Type B pancreatic cell (in vitro differentiated cells): ENCODE measurements around the gene XPC. TPM values are rescaled to one million over a fixed set of nuclear protein-coding genes. Genes with fewer than 3 reads are reported as not detected.

Experiments
- DNase-seq: peaks from one replicate; pipeline ENCODE4 v3.0.0; 2021; ENCODE audit warnings: mixed read lengths; ENCODE audit not compliant: unreplicated experiment; ENCODE audit errors: extremely low spot score
- H3K27ac Mint-ChIP-seq: 2 replicates; pipeline ENCODE4 v1.8.0; 2021; ENCODE audit warnings: mild to moderate bottlenecking, mixed read lengths
- H3K27me3 Mint-ChIP-seq: 2 replicates; pipeline ENCODE4 v1.8.0; 2021; ENCODE audit warnings: mixed read lengths
- H3K36me3 Mint-ChIP-seq: 2 replicates; pipeline ENCODE4 v1.8.0; 2021; ENCODE audit warnings: mixed read lengths
- H3K4me1 Mint-ChIP-seq: one replicate; pipeline ENCODE4 v1.8.0; 2021; ENCODE audit warnings: mixed read lengths; ENCODE audit not compliant: unreplicated experiment
- H3K4me3 Mint-ChIP-seq: 2 replicates; pipeline ENCODE4 v1.8.0; 2021; ENCODE audit warnings: mild to moderate bottlenecking, mixed read lengths
- H3K9me3 Mint-ChIP-seq: 2 replicates; pipeline ENCODE4 v1.8.0; 2021; ENCODE audit warnings: mixed read lengths
- CTCF ChIP-seq: fragments of 200-600 bp; sonication (generic); conservative IDR thresholded peaks from 2 replicates; pipeline ENCODE4 v1.5.0; 2021; ENCODE audit warnings: antibody characterized with exemption, mild to moderate bottlenecking
- total RNA-seq: library from RNA; stranded (reverse); gene quantifications from 2 replicates; pipeline ENCODE4 v1.2.1, GENCODE V29; 2021; ENCODE audit warnings: low replicate concordance

XPC gene
- total RNA-seq, 1 donor from 2014 or later = 44.2 TPM

DNA sequence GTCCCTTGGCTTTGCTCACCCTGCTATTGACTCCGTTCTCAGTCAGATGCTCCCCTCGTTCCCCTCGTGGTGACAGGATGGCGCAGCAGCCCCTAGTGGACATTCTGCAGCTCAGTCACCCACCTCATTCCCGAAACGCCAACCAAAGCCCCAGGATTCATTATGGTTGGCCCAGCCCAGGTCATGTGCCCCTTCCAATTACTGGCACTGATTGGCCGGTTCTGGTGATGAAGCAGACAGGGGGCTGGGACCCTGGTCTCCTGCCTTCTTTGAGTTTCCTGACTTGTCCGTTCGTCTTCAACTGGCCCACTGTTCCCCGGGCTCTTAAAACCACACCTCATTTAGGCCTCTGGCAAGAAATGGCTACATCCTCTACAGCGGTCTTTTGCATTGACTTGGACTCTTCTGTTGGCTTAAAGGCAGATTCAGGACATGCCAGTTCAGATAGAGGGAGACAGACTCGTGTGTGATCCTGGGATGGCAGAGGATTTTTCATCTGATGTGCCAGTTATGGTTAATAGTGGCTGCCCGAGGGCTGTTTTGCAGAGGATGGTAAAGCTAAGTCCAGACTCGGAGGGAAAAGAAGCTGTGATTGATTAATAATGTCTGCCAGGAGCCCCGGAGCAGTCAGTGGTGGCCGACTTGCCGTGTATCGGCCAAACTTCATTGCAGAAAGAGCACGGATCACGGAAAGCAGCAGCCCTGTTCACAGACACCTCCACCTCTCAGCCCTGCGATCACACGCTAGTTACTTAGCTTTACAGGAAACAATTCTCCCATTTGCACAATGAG lies 38.1 kb upstream of the XPC start:
- no peaks in the 10 kb centered on the region for H3K36me3 Mint-ChIP-seq
- no peak for DNase-seq
- H3K27ac Mint-ChIP-seq = peak overlapping the region; percentile 69
- no peaks in the 10 kb centered on the region for H3K9me3 Mint-ChIP-seq
- no peaks in the 10 kb centered on the region for H3K27me3 Mint-ChIP-seq
- H3K4me3 Mint-ChIP-seq = peak overlapping the region; percentile 86
- TF ChIP-seq CTCF = peak; percentile 69
- peaks cover 4% of the 10 kb centered on the region for H3K4me1 Mint-ChIP-seq

DNA sequence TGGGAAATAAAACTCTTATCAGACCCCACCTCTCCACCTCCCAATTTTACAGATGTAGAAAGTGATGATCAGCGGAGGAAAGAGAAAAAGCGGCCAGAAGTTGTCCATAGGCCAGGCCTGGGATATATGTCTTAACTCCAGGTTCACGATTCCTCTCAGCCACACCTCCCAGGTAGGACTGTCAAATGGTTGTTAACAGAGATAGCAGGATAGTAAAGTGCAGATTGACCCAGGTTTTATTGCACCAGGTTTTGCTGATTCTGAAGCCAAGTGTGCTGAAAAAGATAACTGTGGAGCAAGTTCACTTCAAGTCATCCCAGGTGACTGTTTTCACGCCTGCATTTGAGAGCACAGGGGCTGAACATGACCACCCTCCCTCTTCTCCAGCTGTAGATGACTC lies 36.4 kb upstream of the XPC start:
- H3K9me3 Mint-ChIP-seq = no peaks in the 10 kb centered on the region
- H3K4me1 Mint-ChIP-seq = peaks cover 14% of the 10 kb centered on the region
- H3K36me3 Mint-ChIP-seq = no peaks in the 10 kb centered on the region
- DNase-seq = no peak
- TF ChIP-seq CTCF = no peak
- no peak overlapping the region for H3K4me3 Mint-ChIP-seq
- H3K27ac Mint-ChIP-seq = no peak overlapping the region
- H3K27me3 Mint-ChIP-seq = no peaks in the 10 kb centered on the region

- Mint-ChIP-seq H3K27me3 (peaks cover 4% of the 10 kb centered on the region), H3K4me3 (no peak overlapping the region), H3K27ac (no peak overlapping the region), H3K4me1 (peaks cover 18% of the 10 kb centered on the region), H3K9me3 (no peaks in the 10 kb centered on the region), H3K36me3 (peaks cover 3% of the 10 kb centered on the region)
- no peak for DNase-seq
- TF ChIP-seq CTCF = no peak
Observed at GRCh38 chr3:14213066-14213774, 34.8 kb upstream of the XPC start.

GRCh38 chr3:14212032-14212431 lies 33.6 kb upstream of the XPC start:
- H3K36me3 Mint-ChIP-seq = peaks cover 3% of the 10 kb centered on the region
- no peaks in the 10 kb centered on the region for H3K9me3 Mint-ChIP-seq
- no peak overlapping the region for H3K4me3 Mint-ChIP-seq
- H3K4me1 Mint-ChIP-seq = peaks cover 18% of the 10 kb centered on the region
- H3K27me3 Mint-ChIP-seq = peaks cover 4% of the 10 kb centered on the region
- no peak overlapping the region for H3K27ac Mint-ChIP-seq
- TF ChIP-seq CTCF = no peak
- no peak for DNase-seq

DNA sequence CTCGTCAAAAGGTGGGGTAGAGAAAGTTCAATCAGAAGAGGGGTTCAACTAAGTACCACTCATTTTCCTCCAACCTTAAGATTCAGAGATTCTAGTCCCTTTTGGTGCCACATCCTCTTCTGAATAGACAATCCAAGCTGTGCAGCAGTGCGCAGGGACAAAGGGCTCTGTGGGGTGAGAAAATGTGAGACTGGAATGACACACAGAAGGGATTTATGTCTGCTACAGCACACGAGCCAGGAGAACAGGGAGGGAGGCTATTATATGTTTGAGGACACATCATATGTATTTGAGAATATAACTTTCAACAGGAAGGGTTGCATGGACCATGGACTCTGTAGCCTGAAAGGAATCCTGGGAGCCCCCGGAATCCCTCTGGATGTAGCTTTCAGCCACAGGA lies 33.2 kb upstream of the XPC start:
- Mint-ChIP-seq H3K27ac (no peak overlapping the region), H3K27me3 (peaks cover 4% of the 10 kb centered on the region)

More for the DNA sequence above, 33.2 kb upstream of the XPC start:
- H3K9me3 Mint-ChIP-seq = no peaks in the 10 kb centered on the region
- H3K4me1 Mint-ChIP-seq = peaks cover 18% of the 10 kb centered on the region
- TF ChIP-seq CTCF = no peak
- no peak overlapping the region for H3K4me3 Mint-ChIP-seq
- DNase-seq = no peak
- H3K36me3 Mint-ChIP-seq = peaks cover 3% of the 10 kb centered on the region
